Activated CD8-positive, alpha-beta memory T cell treated with anti-CD3 and anti-CD28 coated beads for 24 hours (primary cell): ENCODE measurements around the gene TLCD1.
A peak's percentile ranks its signal among the peaks of the same experiment; 100 is the strongest.

ENCODE experiments used
- DNase-seq: peaks from one replicate; pipeline ENCODE4 v3.0.0-alpha.2; 2020

TLCD1 gene

DNA sequence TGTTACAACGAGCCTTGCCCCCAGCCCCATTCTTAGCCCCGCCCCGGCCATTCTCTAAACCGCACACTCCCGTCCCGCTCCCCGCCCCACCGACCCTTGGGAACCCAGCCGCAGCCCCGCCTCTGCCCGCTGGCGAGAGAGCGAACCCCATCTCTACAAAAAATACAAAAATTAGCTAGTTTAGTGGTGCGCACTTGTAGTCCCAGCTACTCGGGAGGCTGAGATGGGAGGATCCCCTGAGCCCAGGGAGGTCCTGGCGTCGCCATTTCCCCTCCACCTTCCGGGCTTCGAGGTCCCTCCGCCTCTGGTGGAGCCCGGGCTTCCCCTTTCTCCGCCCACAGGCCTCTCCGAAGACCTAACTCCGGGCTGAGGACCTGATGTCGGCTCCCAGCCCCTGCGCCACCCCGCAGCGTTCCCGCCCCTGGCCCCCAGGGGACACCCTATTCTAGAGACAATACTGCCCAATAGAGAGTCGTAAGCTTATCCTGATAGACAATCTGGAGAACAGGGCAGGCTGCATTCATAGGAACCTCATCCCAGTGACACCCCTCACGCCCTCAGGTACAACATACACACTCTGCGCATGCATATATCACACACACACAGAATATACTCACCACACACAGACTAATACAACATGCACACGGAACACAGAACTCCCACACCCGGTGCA is 13.9 kb downstream of the TLCD1 start:
- DNase-seq: peak; percentile 84

GRCh38 chr17:28711723-28712031 is 14.4 kb downstream of the TLCD1 start, which contains the start of gene PROCA1:
TSS of gene PROCA1 (minus strand) at chr17:28711888. CDS start at chr17:28711660, 228 bp downstream.
- DNase-seq: no peak

- peak; percentile 96 for DNase-seq
These were observed 14.9 kb downstream of the TLCD1 start for GRCh38 chr17:28710861-28711722.

- no peak for DNase-seq
These were observed 18.7 kb downstream of the TLCD1 start for GRCh38 chr17:28707339-28707720.

GRCh38 chr17:28706471-28707338 is 19.3 kb downstream of the TLCD1 start:
- no peak for DNase-seq

DNA sequence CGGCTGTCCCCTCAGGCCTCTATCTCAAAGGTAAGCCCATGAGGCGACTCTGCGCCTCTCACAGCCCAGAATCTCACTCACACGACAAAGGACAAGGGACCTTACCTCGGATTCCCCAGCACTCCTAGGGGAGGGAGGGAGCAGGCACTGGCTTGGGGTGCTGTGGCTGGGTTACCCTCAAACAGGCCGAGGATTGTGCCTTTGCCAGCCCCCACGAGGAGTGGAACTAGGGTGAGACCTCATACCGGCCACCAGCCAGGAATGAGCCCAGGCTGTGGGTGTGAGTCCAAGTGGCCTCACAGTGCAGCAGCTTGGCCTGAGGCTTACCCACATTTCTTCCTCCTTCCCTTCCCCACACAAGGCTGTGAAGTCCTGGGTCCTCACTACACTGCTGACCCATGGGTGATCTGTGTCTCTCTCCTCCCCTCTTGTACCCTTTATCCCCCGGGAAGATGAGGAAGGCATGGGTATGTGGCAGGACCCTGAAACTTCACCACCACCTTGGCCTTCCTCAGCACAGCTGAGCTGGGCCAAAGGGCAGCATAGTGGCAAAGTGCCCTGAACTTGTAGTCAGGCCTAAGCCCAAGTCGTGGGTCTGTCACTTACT is 20.2 kb downstream of the TLCD1 start:
- no peak for DNase-seq

DNA sequence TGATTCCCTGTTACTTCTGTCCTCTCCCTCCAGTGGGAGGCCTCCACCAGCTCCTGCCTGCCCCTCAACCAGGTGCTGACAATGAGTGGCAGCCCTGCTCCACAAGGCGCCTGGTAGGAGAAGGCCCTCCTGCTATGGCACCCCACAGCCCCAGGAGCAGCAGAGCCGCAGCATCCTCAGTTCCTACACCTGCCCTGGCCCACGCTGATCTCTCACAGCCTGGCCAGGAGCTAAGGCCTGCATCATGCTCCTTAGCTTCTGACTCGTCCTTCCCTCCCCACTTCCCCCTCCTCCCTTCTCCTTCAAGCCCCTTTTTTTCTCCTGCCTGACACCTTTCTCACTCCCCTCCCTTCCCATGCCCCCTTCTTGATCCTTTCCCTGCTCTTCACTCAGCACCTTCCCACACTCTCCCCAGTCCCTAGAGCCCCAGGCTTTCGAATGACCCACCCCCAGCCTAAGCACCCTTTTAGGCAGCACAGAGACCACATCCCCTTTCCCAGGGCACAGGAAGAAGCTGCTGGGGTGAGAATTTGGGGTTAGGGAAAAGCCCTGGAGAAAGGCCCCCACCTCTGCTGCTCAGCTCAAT is 20.9 kb downstream of the TLCD1 start:
- DNase-seq: no peak

- no peak for DNase-seq
These were observed 21.7 kb downstream of the TLCD1 start for GRCh38 chr17:28704219-28704858.

GRCh38 chr17:28703552-28704218 is 22.3 kb downstream of the TLCD1 start:
- DNase-seq: no peak

DNA sequence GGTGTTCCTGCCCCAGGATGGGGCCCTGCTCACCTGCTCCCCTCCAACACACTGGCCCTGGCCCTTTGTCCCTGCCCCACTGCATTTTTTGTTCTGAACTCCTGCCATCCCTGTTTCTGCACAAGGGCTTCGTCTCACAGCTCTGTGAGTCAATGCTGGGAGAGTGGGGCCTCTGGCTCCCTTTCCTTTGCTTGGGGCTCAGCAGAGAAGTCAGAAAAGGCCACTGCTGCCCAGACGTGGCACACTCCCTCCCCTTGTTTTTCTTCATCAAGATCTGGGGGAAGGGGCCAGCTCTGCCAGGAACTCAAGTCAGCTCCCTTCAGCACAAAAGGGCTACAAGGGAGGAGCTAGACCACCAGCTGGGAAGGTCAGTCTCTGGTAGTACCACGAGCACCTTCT is 23.3 kb downstream of the TLCD1 start:
- DNase-seq: no peak

DNA sequence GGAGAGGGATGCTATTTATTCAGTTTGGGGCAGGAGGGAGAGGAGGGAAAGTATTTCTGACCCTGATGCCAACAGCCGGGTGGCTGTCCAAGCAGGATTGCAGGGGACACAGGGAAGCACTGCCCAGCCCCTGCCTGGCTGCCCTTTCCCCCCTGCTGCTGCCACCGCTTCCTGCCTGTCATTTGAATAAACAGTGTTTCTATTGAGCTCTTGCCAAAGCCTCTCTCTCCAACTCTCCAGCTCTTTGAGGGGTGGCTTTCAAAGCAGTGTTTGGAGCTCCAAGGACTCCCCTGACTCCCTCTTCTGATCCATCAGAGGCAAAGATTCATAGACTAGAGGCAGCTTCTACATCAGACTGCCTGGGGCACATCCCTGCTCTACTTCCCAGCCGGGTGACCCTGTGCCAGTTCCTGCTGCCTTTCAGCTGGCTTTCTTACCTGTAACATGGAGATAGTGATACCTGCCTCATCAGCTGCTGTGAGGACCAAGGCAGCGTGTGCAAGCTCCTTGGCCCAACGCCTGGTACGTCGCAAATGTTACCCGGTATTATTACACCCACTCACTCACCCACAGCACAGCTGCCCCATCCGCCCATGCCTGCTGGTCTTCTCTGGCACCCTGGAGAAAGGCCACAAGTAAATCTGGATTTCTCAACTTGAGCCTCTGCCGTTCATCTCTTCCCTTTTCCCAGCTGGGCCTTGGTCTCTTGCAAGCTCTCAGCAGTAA is 23.8 kb downstream of the TLCD1 start:
- no peak for DNase-seq

- no peak for DNase-seq
These were observed 25.1 kb downstream of the TLCD1 start for GRCh38 chr17:28700830-28701492.

GRCh38 chr17:28700278-28700677 is 25.8 kb downstream of the TLCD1 start:
- no peak for DNase-seq

GRCh38 chr17:28698253-28698941 is 27.6 kb downstream of the TLCD1 start:
- DNase-seq: no peak

- no peak for DNase-seq
These were observed 32.2 kb downstream of the TLCD1 start for GRCh38 chr17:28693869-28694268.

- no peak for DNase-seq
These were observed 37.0 kb downstream of the TLCD1 start for GRCh38 chr17:28689011-28689410.

- DNase-seq: no peak
These were observed 37.6 kb downstream of the TLCD1 start for GRCh38 chr17:28688481-28688880.

GRCh38 chr17:28686296-28686695 is 39.7 kb downstream of the TLCD1 start:
- no peak for DNase-seq

DNA sequence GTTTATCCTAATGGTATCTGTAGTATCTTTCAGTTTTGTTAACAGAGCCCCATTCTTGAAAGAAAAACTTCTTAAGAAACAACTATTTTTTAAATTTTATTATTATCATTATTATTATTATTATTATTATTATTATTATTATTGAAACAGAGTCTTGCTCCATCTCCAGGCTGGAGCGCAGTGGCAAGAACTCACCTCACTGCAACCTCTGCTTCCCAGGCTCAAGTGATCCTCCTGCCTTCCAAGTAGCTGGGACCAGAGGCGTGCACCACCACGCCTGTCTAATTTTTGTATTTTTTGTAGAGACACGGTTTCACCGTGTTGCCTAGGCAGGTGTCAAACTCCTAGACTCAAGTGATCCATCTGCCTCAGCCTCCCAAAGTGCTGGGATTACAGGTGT is 40.7 kb downstream of the TLCD1 start:
- DNase-seq: no peak

GRCh38 chr17:28684963-28685362 is 41.1 kb downstream of the TLCD1 start:
- DNase-seq: no peak
